ENCODE results near the gene BLOC1S5.

GRCh38 chr6:8057263-8057662 lies 6.9 kb downstream of the BLOC1S5 start:
- TF ChIP-seq POLR2A (IDR thresholded peaks at IDR 0.05) (no peak), CTCF (IDR thresholded peaks at IDR 0.05) (no peak)

All from heart left ventricle (tissue), 13 donors.